ENCODE results near the gene MUC4. TPM values are rescaled to one million over a fixed set of nuclear protein-coding genes. Genes with fewer than 3 reads are reported as not detected.

MUC4 gene
- total and polyA plus RNA-seq, 2 donors from 2014 or later = 0.19 TPM; not detected in 1

DNA sequence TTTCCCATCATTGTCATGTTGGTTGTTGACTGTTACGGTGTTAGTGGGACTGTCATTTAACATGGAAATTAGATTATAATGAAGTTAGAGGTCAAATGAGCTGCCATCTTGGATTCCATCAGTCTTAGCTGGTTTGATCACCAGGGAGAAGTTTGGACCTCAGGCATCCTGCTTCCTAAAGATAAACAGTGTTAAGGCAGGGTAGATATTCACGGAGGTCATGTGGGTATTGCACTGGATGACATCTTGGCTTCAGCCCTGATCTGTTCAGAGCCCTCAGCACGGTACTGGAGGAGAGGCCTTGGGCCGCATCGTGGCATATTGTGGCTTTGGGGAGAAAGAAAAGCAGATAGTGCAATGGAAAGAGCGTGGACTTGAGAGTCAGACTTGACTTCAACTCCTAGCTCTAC, 102.0 kb downstream of the MUC4 start:
- Histone ChIP-seq H3K9ac (ENCODE audit: low read length in 3 of 3) (no peak overlapping the region), H3K36me3 (ENCODE audit: control insufficient read depth in 2 of 3, insufficient read depth in 3 of 3, low read length in 3 of 3) (peaks cover 0 to 41% (median 26%) of the 10 kb centered on the region in 3 donors), H3K9me3 (ENCODE audit: control insufficient read depth in 2 of 3, insufficient read depth in 1 of 3, low read length in 3 of 3) (no peaks in the 10 kb centered on the region), H3K27me3 (ENCODE audit: control insufficient read depth, insufficient read depth, low read length) (no peaks in the 10 kb centered on the region), H3K4me1 (ENCODE audit: control insufficient read depth in 2 of 3, insufficient read depth in 2 of 3, low read depth in 1 of 3, low read length in 3 of 3) (no peaks in the 10 kb centered on the region), H3K27ac (ENCODE audit: low read depth in 2 of 2, low read length in 2 of 2) (no peak overlapping the region), H3K4me3 (ENCODE audit: low read length in 3 of 3) (no peak overlapping the region)
- FAIRE-seq = no peak
- DNase-seq = no peak
- TF ChIP-seq CTCF (IDR thresholded peaks at IDR 0.05; ENCODE audit: borderline replicate concordance, extremely low read depth, insufficient read depth) = no peak
- intact Hi-C loops (cut with DNase I) = no loop called here

DNA sequence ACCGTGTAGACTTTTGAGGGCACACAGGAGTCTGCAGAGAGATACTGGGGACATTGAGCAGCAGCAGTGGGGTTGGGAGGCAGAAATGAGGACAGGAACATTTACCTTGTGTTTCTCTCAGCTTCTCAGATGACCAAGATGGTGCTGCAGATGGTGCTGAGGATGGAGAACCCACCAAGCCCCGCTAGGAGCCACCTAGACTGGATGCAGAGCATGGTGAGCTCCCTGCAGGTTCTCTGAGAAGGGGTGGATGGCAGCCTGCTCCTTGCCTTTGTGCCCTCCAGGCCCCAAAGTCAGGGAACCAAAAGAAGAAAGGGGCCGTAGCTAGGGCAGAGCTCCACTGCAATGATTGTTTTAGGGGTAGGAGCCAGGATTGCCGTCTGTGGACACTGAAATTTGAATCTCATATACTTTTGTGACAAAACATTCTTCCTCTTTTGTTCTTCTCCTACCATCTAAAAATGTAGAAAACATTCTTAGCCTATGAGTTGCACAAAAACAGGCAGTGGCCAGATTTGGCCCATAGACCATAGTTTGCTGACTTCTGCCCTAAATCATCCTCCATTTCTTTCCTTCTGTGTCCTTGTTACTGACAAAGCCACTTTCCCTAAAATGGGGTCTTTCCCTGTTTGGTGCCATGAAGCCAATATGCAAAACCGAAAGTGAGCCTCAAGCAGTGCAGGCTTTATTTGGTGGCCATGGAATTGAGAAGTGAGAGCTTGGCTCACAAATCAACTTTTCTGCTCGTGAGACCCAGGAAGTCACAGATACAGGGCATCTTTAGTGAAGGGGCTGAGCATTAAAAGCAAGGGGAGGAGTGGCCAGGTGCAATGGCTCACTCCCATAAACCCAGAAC, 102.9 kb downstream of the MUC4 start:
- H3K4me1 ChIP-seq (ENCODE audit: control insufficient read depth in 2 of 3, insufficient read depth in 2 of 3, low read depth in 1 of 3, low read length in 3 of 3) = no peaks in the 10 kb centered on the region
- no peak overlapping the region for H3K27ac ChIP-seq (ENCODE audit: low read depth in 2 of 2, low read length in 2 of 2)
- no peak for FAIRE-seq

GRCh38 chr3:195708061-195708460, 103.7 kb downstream of the MUC4 start:
- TF ChIP-seq CTCF (IDR thresholded peaks at IDR 0.05; ENCODE audit: borderline replicate concordance, extremely low read depth, insufficient read depth) = no peak
- no peak overlapping the region for H3K9ac ChIP-seq (ENCODE audit: low read length in 3 of 3)
- H3K36me3 ChIP-seq (ENCODE audit: control insufficient read depth in 2 of 3, insufficient read depth in 3 of 3, low read length in 3 of 3) = peaks cover 0 to 37% (median 22%) of the 10 kb centered on the region in 3 donors
- intact Hi-C loops (cut with DNase I) = no loop called here
- H3K27me3 ChIP-seq (ENCODE audit: control insufficient read depth, insufficient read depth, low read length) = no peaks in the 10 kb centered on the region
- H3K4me1 ChIP-seq (ENCODE audit: control insufficient read depth in 2 of 3, insufficient read depth in 2 of 3, low read depth in 1 of 3, low read length in 3 of 3) = no peaks in the 10 kb centered on the region
- FAIRE-seq = no peak
- peak in 1 of 5 donors; percentile 63 for DNase-seq
- H3K4me3 ChIP-seq (ENCODE audit: low read length in 3 of 3) = no peak overlapping the region
- H3K27ac ChIP-seq (ENCODE audit: low read depth in 2 of 2, low read length in 2 of 2) = no peak overlapping the region
- H3K9me3 ChIP-seq (ENCODE audit: control insufficient read depth in 2 of 3, insufficient read depth in 1 of 3, low read length in 3 of 3) = no peaks in the 10 kb centered on the region

More for the DNA sequence above, 102.9 kb downstream of the MUC4 start:
- no peak overlapping the region for H3K4me3 ChIP-seq (ENCODE audit: low read length in 3 of 3)
- H3K36me3 ChIP-seq (ENCODE audit: control insufficient read depth in 2 of 3, insufficient read depth in 3 of 3, low read length in 3 of 3) = peaks cover 0 to 37% (median 22%) of the 10 kb centered on the region in 3 donors
- no peak for TF ChIP-seq CTCF (IDR thresholded peaks at IDR 0.05; ENCODE audit: borderline replicate concordance, extremely low read depth, insufficient read depth)
- intact Hi-C loops (cut with DNase I) = no loop called here
- no peak for DNase-seq
- H3K27me3 ChIP-seq (ENCODE audit: control insufficient read depth, insufficient read depth, low read length) = no peaks in the 10 kb centered on the region
- no peak overlapping the region for H3K9ac ChIP-seq (ENCODE audit: low read length in 3 of 3)
- H3K9me3 ChIP-seq (ENCODE audit: control insufficient read depth in 2 of 3, insufficient read depth in 1 of 3, low read length in 3 of 3) = no peaks in the 10 kb centered on the region
